T-helper 1 cell treated with Interleukin-12 subunit alpha and Interleukin-12 subunit beta and Interleukin-4 antibody, amounts not matched to agents 30 μg/mL and 1 μg/mL, for 36 hours (primary cell): ENCODE data around the gene NRDC.
"Not testable (repeated sequence)": the region's sequence is repeated elsewhere in the genome, so short reads cannot be mapped to it uniquely, and the experiment has no call there.

Experiments
- H3K27ac Mint-ChIP-seq: one replicate; pipeline ENCODE4 v1.8.0; 2021; ENCODE audit warnings: mild to moderate bottlenecking, mixed read lengths
- H3K27me3 Mint-ChIP-seq: one replicate; pipeline ENCODE4 v1.8.0; 2021; ENCODE audit warnings: low read depth, mixed read lengths
- H3K36me3 Mint-ChIP-seq: one replicate; pipeline ENCODE4 v1.8.0; 2021; ENCODE audit warnings: low read depth, mixed read lengths
- H3K4me1 Mint-ChIP-seq: one replicate; pipeline ENCODE4 v1.8.0; 2021; ENCODE audit warnings: low read depth, mixed read lengths
- H3K4me3 Mint-ChIP-seq: one replicate; pipeline ENCODE4 v1.8.0; 2021; ENCODE audit warnings: mild to moderate bottlenecking, moderate library complexity, mixed read lengths
- H3K9me3 Mint-ChIP-seq: one replicate; pipeline ENCODE4 v1.8.0; 2021; ENCODE audit warnings: mixed read lengths

Gene NRDC

DNA sequence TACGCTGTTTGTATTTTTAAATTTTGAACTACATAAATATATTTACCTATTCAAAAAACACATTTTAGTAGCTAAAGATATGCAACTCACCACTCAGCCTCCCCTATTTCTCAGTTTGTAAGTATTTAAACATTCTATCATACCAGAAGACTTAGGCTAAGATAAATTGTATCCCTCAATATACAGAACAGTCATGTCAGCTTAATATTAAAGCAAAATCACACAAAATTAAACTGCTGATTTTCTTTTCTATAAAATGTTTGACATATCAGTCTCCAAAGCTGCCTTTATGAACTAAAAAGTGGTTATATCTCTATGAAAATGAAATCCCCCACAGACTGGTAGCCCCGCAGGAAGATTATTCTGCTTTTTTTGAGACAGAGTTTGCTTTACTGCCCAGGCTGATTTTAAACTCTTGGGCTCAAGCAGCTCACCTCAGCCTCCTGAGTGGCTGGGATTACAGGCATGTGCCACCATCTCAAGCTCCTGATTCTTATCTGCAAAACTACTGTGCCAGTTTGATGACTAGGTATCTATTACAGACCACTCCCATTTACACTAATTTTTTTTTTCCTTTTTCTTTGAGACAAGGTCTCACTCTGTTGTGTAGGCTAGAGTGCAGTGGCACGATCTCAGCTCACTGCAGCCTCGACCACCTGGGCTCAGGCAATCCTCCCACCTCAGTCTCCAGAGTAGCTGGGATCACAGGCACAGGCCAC lies 37.6 kb downstream of the NRDC start:
- Mint-ChIP-seq H3K4me1 (peaks cover 29% of the 10 kb centered on the region), H3K9me3 (no peaks in the 10 kb centered on the region), H3K4me3 (no peak overlapping the region), H3K27me3 (no peaks in the 10 kb centered on the region), H3K36me3 (peaks cover 31% of the 10 kb centered on the region), H3K27ac (no peak overlapping the region)

DNA sequence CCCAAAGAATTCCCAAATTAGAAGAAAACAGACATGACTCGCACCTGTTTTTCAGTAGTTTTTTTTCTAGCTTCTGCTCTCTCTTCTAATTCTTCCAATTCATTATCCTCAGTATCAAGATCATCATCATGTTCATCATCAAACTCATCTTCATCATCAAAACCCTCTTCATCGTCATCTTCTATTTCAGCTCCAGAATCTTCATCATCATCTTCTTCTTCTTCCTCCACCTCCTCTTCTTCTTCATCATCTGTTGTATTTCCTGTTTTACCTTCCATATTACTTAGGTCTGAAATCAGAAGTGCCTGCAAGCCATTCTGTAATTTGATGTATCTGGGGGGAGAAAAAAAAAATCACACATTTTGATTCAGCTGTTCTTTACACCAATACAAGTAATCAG lies 38.3 kb downstream of the NRDC start:
- no peak overlapping the region for H3K27ac Mint-ChIP-seq
- H3K4me1 Mint-ChIP-seq, result peaks cover 31% of the 10 kb centered on the region

DNA sequence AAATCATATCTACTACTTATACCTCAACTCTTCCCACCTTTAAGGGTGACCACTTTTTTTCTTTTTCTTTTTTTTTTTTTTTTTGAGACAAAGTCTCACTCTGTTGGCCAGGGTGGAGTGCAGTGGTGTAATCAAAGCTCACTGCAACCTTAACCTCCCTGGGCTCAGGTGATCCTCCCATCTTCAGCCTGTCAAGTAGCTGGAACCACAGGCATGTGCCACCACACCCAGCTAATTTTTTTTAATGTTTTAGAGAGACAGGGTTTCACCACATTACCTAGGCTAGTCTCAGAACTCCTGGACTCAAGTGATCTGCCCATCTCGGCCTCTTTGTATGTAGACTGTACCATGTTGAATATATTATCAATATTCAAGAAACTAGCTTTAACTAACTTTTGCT lies 39.4 kb downstream of the NRDC start:
- no peak overlapping the region for H3K4me3 Mint-ChIP-seq
- H3K27ac Mint-ChIP-seq, result no peak overlapping the region
- no peaks in the 10 kb centered on the region for H3K27me3 Mint-ChIP-seq
- no peaks in the 10 kb centered on the region for H3K9me3 Mint-ChIP-seq
- H3K4me1 Mint-ChIP-seq, result peaks cover 24% of the 10 kb centered on the region
- peaks cover 30% of the 10 kb centered on the region for H3K36me3 Mint-ChIP-seq

More for the DNA sequence above, 38.3 kb downstream of the NRDC start:
- Mint-ChIP-seq H3K27me3 (no peaks in the 10 kb centered on the region), H3K9me3 (no peaks in the 10 kb centered on the region), H3K36me3 (peaks cover 33% of the 10 kb centered on the region), H3K4me3 (no peak overlapping the region)

DNA sequence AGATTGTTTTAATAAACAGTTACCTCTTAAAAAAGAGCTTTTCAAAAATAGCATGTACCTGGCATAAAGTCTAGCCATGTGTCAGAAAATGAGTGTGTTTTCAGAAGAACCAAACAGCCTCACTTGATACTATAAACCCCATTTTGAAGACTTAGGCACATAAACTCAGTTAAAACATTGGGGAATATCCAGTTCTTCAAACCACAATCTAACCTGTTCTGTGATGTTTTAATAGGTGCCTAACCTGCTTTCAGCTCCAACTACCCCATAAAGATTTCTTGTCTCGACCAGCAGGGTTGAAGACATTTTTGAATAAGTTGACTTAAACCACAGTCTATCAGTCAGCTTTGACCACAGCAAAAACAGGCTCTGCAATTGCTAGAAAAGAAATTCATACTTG lies 41.3 kb downstream of the NRDC start:
- no peak overlapping the region for H3K4me3 Mint-ChIP-seq
- H3K27ac Mint-ChIP-seq, result no peak overlapping the region
- H3K4me1 Mint-ChIP-seq, result peaks cover 20% of the 10 kb centered on the region
- H3K9me3 Mint-ChIP-seq, result no peaks in the 10 kb centered on the region
- no peaks in the 10 kb centered on the region for H3K27me3 Mint-ChIP-seq
- peaks cover 38% of the 10 kb centered on the region for H3K36me3 Mint-ChIP-seq

DNA sequence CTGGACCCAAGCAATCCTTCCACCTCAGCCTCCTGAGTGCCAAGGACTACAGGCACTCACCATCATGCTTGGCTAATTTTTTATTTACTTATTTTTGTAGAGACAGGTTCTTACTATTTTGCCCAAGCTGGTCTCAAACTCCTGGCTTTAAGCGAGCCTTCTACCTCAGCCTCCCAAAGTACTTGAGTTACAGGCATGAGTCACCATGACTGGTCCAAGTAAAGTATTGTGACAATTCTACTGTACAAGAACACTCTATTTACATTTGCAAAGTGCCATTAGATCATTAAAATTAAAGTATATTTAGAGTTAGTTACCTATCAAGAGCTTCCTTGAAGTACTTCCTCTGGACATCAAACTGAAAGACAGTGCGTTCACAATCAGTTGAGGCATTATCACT lies 44.8 kb downstream of the NRDC start:
- H3K36me3 Mint-ChIP-seq, result peaks cover 30% of the 10 kb centered on the region
- H3K27me3 Mint-ChIP-seq, result no peaks in the 10 kb centered on the region
- no peak overlapping the region for H3K27ac Mint-ChIP-seq
- no peak overlapping the region for H3K4me3 Mint-ChIP-seq
- no peaks in the 10 kb centered on the region for H3K9me3 Mint-ChIP-seq
- peaks cover 12% of the 10 kb centered on the region for H3K4me1 Mint-ChIP-seq

DNA sequence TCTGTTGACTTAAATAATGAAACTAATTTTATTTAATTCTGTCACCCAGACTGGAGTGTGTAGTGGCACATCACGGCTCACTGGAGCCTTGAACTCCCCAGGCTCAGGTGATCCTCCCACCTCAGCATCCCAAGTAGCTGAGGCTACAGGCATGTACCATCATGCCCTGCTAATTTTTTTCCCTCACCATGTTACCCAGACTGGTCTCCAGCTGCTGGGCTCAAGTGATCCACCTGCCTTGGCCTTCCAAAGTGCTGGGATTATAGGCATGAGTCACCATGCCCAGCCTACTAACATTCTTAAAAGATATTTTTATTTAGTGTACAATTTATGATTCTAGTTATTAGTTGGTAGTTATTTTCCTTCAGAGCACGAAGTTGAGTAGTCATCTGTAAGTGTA lies 49.5 kb downstream of the NRDC start:
- H3K27ac Mint-ChIP-seq, result no peak overlapping the region
- no peak overlapping the region for H3K4me3 Mint-ChIP-seq
- H3K9me3 Mint-ChIP-seq, result no peaks in the 10 kb centered on the region
- H3K4me1 Mint-ChIP-seq, result no peaks in the 10 kb centered on the region
- H3K36me3 Mint-ChIP-seq, result peaks cover 16% of the 10 kb centered on the region
- no peaks in the 10 kb centered on the region for H3K27me3 Mint-ChIP-seq

DNA sequence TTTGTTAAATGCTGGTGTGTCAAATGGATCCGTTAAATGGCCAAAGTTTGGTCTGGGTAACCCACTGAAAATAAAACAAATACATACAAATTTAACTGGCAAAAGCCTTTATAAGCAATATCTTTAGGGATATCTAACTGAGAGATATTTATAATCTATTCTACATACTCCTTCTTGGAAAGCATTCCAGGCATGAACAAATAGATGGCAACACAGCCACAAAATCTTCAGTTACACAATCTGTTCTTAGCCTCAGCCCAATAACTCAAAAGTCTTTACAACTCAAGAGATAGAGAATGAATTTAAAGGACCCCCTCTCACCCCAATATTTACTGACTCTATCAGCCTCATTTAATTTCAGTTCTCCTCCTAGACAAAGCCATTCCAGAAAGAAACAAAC lies 58.7 kb downstream of the NRDC start:
- Mint-ChIP-seq H3K36me3 (peaks cover 33% of the 10 kb centered on the region), H3K27ac (no peak overlapping the region), H3K4me3 (no peak overlapping the region), H3K9me3 (no peaks in the 10 kb centered on the region), H3K4me1 (peaks cover 2% of the 10 kb centered on the region), H3K27me3 (no peaks in the 10 kb centered on the region)

DNA sequence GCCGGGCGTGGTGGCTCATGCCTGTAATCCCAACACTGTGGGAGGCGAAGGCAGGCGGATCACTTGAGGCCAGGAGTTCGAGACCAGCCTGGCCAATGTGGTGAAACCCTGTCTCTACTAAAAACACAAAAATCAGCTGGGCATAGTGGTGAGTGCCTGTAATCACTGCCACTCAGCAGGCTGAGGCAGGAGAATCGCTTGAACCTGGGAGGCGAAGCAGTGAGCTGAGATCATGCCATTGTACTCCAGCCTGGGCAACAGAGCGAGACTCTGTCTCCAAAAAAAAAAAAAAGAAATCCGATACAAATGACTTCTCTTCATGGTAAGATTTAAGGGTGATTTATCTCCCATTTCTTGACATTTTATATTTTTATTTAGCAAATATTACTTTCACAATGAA lies 59.5 kb downstream of the NRDC start:
- H3K4me1 Mint-ChIP-seq, H3K4me3 Mint-ChIP-seq, H3K27me3 Mint-ChIP-seq, H3K27ac Mint-ChIP-seq, H3K9me3 Mint-ChIP-seq: not testable (repeated sequence)
- H3K36me3 Mint-ChIP-seq, result peaks cover 31% of the 10 kb centered on the region

DNA sequence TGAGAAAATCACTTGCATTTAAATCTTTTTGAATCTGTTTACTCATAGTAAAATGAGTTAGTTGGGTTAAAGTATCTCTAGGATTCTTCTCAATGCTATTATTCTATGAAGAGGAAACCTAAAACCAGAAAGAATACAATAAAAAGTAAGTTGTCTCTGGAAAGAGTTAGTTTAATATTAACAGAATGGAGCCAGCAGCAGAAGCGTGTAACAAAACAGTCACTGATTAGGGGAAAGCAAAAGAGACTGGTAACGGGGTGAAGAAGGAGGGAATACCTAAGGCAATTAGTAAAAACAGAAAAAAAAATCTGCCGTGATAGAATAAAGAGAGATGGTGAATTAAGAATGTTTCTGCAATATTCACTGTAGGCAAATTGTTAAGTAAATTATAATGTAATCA lies 60.0 kb downstream of the NRDC start:
- Mint-ChIP-seq H3K4me1 (peaks cover 2% of the 10 kb centered on the region), H3K36me3 (peaks cover 36% of the 10 kb centered on the region), H3K27ac (no peak overlapping the region), H3K27me3 (no peaks in the 10 kb centered on the region), H3K4me3 (no peak overlapping the region), H3K9me3 (no peaks in the 10 kb centered on the region)

DNA sequence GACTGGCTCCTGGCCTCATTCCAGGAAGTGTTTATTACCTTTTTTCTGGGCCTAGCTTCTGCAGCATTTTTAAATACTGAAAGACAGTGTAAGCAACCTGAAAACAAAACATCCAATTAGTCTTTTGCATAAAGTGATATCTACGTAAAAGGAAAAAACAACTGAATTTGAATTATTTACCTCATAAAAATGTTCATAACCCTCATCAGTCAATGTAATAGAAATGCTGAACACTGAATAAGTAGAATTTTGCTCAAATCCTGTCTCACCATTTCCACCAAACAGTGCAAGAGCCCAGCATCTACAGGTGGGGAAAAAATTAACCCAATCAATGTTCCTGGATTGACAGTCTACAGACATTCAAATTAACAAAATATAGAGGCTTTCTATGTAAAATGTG lies 64.0 kb downstream of the NRDC start:
- no peaks in the 10 kb centered on the region for H3K4me1 Mint-ChIP-seq
- no peaks in the 10 kb centered on the region for H3K9me3 Mint-ChIP-seq
- peaks cover 45% of the 10 kb centered on the region for H3K36me3 Mint-ChIP-seq
- H3K27ac Mint-ChIP-seq, result no peak overlapping the region
- no peaks in the 10 kb centered on the region for H3K27me3 Mint-ChIP-seq
- H3K4me3 Mint-ChIP-seq, result no peak overlapping the region

DNA sequence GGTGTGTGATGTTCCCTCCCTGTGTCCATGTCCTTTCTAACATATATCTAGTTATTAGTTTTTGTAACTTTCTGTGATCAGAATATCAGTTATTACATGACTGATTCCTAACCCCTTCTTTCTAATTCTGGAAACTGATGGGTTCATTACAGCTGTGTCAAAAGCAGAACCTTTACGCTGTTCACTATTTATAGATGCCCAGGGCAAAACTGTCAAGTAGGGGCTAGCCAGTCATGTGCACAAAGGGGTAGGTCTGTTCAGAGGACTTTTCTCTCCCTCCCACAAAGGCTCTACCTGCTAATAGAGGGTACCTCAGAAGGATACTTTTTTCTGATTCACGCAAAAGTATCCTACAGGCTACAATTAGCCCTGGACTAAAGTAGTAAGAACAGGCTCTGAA lies 79.2 kb downstream of the NRDC start:
- no peak overlapping the region for H3K27ac Mint-ChIP-seq
- H3K36me3 Mint-ChIP-seq, result peaks cover 36% of the 10 kb centered on the region
- H3K4me3 Mint-ChIP-seq, result no peak overlapping the region
- no peaks in the 10 kb centered on the region for H3K4me1 Mint-ChIP-seq
- H3K27me3 Mint-ChIP-seq, result no peaks in the 10 kb centered on the region
- H3K9me3 Mint-ChIP-seq, result no peaks in the 10 kb centered on the region

DNA sequence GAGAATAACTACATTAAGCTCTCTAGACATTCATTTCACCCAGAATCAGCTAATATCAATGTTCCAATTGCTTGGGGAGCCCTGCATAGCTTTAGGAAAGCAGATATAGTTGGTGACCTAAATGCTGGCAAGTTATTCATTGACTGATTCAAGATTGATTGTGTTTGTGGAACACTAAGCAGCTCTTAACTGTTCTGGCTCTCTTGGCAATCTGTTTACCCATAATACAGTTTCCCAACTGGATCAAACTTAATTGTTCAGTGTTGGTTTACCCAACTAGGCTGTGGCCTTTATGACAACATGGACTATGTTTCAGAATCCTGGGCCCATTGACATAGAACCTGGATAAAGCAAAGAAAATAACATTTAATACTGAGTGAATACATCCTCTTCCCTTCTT lies 83.7 kb downstream of the NRDC start:
- Mint-ChIP-seq H3K36me3 (peaks cover 53% of the 10 kb centered on the region), H3K4me1 (peaks cover 13% of the 10 kb centered on the region), H3K27ac (no peak overlapping the region), H3K9me3 (no peaks in the 10 kb centered on the region), H3K4me3 (no peak overlapping the region), H3K27me3 (no peaks in the 10 kb centered on the region)

DNA sequence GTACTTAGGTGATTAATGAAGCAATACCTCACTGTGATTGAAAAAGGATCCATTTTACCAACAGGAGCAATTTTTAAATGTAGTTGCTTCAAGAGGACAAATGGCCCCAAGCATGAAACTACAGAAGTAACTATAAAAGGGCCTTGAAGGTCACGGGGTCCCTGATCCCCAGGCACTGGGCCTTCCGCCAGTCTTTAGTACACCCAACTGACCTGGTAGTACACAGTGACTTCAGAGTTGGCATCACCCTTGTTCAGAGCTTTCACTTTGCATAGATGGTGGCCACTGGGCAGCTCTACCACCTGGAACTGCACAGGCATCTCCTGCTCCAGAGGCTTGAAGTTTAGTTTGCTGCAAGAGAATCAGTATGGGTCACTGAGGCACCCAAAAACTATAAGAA lies 84.3 kb downstream of the NRDC start:
- peaks cover 13% of the 10 kb centered on the region for H3K4me1 Mint-ChIP-seq
- no peaks in the 10 kb centered on the region for H3K27me3 Mint-ChIP-seq
- H3K27ac Mint-ChIP-seq, result no peak overlapping the region
- no peak overlapping the region for H3K4me3 Mint-ChIP-seq
- no peaks in the 10 kb centered on the region for H3K9me3 Mint-ChIP-seq
- peaks cover 57% of the 10 kb centered on the region for H3K36me3 Mint-ChIP-seq

DNA sequence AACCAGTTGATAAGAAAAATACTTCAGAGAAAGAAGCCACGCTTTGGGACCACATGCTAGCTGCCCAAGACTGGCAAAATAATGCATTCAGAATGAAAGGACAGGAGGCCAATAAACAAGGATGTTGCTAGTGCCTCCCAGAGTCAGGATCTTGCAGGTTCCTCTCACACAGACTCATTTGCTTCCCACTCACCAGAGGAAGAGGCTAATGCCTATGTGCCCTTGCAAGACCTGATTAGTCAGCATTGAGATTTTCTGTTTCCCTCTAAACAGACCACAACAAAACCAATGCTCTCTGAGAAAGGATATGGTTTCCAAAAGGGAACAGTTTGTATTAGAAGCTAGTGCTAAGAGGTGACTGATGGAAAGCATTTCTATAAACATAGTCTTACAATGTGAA lies 85.7 kb downstream of the NRDC start:
- Mint-ChIP-seq H3K27ac (no peak overlapping the region), H3K4me3 (no peak overlapping the region), H3K9me3 (no peaks in the 10 kb centered on the region), H3K36me3 (peaks cover 61% of the 10 kb centered on the region), H3K4me1 (peaks cover 13% of the 10 kb centered on the region), H3K27me3 (no peaks in the 10 kb centered on the region)

DNA sequence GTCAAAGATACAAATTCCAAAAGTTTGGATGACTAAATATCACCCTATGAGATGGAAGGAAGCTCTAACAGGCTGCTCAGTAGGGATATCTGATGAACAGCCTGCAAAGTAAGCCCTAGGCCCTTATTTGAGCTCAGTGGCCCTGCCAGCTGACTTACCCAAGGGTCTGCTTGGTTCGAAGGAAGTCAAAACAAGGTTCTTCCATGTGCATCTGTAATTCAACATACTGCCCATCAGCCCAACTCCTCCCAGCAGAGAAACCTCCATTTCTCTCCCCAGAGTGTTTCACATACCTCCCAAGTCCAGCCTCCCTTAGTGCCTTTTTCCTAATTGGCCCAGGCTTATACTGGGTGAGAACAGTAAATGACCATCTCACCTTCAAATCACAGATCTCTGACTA lies 86.6 kb downstream of the NRDC start:
- Mint-ChIP-seq H3K4me1 (peaks cover 13% of the 10 kb centered on the region), H3K27me3 (no peaks in the 10 kb centered on the region), H3K36me3 (peaks cover 57% of the 10 kb centered on the region)

DNA sequence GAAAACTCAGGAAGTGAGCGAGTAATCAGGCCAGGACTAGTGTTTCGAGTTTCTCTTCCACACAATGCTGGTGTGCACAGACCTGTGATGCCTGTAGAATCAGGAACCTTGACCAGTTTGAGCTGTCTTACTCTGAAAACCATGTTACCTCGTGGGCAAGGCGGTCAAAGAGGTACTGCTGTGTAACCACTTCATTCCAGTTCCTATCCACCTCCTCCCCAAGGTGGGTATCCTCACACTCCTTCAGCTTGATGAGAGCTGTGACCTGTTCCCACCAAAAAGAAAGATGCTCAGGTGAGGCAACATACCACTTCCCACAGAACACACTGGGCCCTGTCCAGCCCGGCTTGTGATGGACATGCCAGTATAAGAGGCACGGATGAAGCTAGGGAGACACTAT lies 88.1 kb downstream of the NRDC start:
- no peak overlapping the region for H3K4me3 Mint-ChIP-seq
- no peaks in the 10 kb centered on the region for H3K27me3 Mint-ChIP-seq
- peak overlapping the region; percentile 41 for H3K27ac Mint-ChIP-seq
- no peaks in the 10 kb centered on the region for H3K9me3 Mint-ChIP-seq
- peaks cover 13% of the 10 kb centered on the region for H3K4me1 Mint-ChIP-seq
- peaks cover 61% of the 10 kb centered on the region for H3K36me3 Mint-ChIP-seq

More for the DNA sequence above, 86.6 kb downstream of the NRDC start:
- H3K9me3 Mint-ChIP-seq, result no peaks in the 10 kb centered on the region
- no peak overlapping the region for H3K27ac Mint-ChIP-seq
- no peak overlapping the region for H3K4me3 Mint-ChIP-seq
